Stimulated activated CD4-positive, alpha-beta T cell treated with anti-CD3 and anti-CD28 coated beads, Interleukin-1b, Interleukin-23, amount 100 ng/mL, for 4 hours (primary cell): ENCODE measurements around the gene MTPN.

Source experiments
- DNase-seq, 2 donors: peaks; one replicate each; pipeline ENCODE4 v3.0.0-alpha.2; 2020; ENCODE audit warnings: low read depth in 2 of 2

MTPN gene

DNA sequence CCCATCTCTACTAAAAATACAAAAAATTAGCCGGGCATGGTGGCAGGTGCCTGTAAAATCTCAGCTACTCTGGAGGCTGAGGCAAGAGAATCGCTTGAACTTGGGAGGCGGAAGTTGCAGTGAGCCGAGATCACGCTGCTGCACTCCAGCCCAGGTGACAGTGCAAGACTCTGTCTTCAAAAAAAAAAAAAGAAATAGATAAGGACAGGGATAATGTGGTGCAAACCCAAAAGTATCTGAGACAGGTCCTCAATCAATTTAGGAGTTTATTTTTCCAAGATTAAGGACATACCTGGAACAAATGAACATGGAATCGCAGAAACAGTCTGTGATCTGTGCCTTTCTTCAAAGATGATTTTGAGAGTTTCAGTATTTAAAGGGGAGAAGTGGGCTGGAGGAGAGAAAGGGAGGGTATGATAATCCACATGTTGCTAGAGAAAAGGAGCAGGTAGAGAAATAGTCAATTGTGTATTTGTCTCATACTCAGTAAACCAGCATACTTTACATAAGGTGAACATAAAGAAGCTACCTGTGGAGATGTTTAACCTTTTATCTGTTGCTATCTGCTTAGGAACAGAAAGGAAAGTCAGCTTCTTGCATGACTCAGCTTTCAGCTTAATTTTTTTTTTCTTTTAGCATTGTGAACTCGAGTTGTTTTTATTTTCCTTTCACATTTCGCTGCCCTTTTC lies 4.9 kb upstream of the MTPN start:
- DNase-seq: no peak

DNA sequence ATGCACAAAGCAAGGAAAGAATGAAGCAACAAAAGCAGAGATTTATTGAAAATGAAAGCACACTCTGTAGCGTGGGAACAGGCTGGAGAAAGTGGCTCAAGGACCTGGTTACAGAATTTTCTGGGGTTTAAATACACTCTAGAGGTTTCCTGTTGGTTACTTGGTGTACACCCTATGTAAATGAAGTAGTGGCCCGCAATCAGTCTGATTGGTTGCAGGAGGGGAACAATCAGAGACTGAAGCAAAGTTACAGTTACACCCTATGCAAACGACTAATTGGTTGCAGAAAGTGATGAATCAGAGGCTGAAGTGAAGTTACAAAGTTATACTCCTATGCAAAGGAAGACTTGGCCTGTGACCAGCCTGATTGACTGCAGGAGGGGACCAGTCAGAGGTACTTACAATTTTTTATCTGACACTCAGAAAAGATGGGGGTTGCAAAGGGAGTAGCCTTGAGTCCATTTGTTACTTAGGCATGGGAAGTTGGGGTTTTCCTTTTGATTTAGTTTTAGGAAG lies 3.6 kb upstream of the MTPN start:
- peak in 1 of 2 donors; percentile 27 for DNase-seq

DNA sequence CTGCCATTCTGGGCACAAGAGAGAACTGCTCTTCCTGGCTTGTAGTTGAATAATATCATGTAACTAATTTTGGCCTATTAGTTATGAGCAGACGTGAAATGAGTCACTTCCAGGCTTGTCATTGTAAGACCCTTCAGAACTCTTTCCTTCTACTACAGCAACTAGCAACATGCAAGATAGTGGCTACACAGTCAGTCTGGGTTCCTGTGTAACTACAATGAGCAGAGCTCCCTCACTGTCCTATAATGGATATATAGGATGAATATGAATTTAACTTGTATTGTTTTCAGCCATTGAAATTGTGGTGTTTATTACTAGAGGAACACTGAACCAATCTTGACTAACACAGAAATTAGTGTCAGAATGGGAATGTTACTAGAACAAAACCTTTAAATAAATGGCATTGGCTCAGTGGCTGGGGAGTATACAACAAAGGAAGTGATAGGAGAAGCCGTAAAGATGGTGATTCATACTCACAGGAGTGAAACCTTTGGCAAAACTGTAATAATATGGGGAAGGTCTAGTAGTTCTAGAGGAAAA lies 2.9 kb upstream of the MTPN start:
- DNase-seq: no peak

DNA sequence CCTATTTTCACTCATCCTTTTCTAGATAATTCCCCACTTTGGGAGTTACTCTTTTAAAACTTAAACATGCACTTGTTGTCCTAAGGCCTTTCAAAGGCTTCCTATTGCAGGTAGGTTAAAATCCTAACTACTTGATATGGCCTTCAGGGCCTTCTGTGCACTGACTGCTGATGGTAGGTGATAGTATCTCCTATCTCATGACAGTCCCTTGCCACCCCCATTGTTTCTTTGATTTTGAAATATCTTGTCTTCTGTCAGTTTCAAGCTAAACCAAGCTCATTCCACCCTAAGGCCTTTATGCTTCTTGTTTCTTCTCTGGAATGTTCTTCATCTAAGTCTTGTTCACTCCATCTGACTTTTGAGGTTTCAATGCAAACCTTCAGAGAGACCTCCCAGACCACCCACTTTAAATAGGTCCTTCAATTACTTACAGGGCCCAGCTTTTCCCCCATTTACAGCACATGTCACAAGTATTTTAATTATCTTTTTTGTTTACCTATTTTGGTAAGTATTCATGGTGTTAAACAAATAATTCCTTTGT lies 2.4 kb upstream of the MTPN start:
- DNase-seq: no peak

DNA sequence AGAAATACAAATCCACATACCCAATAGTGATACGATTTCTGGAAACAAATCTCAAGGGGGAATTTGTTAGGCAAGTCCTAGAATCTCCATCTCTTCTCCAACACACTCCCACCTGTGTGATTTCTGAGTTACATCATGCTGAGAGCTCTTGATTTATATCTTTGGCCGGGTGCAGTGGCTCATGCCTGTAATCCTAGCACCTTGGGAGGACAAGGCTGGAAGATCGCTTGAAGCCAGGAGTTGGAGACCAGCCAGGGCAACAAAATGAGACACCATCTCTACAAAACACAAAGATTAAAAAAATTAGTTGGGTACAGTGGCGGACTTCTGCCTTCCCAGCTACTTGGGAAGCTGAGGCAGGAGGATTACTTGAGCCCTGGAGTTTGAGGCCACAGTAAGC lies 1.5 kb upstream of the MTPN start:
- DNase-seq: no peak

DNA sequence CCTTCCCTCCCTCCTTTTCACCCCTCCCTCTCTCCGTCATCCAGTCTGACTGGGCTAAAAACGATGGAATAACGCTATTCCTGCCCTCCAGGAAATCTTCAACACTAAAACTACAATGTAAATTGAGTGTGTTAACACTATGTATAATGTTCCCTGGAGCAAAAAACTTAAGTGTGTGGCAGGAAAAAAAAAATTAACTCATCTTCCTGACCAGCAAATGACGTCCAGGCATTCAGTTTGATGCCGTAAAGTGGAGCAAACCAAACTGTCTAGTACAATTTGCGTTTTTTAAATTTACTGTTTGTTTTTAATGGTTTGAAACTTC lies 545 bp upstream of the MTPN start:
- DNase-seq: no peak

DNA sequence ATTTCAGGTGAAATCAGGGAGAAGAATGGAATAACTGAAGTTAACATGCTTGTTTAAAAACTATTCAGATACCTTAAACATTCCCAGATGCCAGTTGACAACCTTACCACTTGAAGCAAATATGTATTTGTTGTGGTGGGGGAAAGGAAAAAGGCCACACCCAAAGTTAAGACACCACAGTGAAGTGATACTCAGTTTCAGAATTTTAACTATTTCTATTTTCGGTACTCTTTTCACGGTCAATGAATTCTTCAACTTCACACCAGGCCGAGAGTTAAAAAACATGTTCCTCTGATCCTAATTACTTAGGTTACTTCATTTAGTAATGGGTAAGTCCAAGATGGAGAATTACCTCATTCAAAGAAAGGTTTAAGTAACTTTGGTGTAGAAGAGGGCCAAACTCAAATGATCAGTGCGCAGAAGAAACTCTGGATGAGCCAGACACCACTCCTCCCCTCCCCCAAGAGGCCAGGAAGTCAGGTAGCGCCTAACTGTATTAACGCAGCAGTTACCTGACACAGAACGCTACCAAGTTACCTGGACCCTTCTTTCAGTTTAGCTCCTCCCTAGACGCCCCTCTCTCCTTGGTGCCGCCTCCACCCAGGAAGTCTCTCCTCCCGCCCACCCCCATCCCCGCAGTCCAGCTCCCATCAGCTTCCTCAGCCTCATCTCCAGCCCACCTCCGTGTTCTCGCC lies 700 bp downstream of the MTPN start:
- DNase-seq: no peak

DNA sequence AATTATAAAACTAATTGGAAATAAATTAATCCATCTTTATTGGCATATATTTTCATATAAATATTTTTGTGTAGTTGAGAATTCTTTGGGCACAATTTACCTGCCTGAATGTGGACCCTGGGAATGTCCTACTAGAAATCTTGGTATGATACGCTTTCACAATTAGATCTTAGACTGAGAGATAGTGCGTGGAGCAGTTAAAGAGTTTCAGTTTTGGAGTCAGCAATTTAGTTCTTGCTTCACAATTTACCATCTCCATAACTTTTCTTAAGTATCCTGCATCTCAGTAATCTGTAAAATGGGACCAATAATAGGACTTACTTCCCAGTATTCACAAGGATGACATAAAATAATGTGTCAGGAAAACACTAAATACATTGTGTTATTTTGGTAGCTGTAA lies 2.0 kb downstream of the MTPN start:
- no peak for DNase-seq

DNA sequence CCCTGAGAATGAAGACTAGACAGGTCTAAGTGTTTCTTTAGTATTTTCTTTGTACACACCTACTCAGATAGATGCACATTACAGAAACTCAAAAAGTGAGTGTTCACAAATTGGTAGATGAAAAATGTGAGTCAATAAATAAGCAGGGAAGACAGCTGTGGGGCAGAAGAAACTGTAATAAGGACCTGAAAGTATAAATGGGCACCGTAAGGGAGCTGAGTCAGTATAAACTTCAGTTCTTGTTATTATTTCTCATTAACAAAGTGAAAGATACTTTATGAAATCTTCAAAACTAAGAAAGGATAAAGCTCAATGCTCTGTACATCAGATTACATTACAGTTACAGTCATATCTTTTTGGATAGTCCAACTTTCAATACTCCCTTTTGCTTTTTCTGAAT lies 2.5 kb downstream of the MTPN start:
- no peak for DNase-seq

DNA sequence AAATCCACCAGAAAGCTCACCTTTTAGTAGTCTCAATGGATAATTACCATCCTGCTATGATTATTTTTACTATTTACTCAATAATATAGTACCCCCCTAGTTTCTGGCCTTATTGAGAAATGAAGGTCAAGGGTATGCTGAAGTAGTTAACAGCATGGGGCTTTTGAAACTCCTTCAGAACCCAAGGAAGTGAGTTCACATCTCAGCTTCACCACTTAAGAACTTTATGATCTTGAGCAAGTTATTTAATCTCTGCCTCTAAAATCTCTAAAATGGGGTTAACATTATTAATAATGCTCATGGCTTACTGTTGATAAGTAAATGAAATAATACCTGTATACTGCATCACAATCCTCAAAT lies 5.8 kb downstream of the MTPN start:
- no peak for DNase-seq

DNA sequence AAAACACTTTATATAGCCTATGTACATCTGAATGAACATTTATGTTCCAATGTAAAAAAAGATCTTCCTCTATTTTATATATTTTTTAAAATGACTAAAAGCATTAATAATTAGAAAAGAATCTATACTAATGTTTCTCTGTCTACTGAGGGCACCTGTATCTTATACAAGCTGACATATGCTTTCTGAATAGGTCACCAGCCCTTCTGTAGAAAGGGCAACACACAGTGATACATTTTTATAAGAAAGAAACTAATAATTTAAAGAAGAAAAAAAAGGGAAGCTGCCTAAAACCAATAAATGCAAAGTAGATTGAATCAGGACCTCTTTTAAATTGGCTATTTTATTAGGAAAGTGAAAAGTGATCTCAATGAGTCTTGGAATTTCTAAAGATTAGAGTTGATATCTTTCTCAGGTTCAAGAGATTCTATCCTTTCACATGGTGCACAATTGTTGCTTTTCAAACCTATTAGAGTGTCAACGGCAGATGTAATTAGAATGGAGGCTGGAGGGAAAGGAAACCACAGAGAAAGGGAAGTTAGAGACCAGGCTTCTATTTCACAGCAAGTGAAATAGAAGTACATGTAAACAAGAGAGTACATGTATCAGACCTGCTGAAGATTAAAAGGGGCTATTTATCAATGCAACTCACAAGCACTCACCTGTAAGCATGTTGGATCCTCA lies 6.3 kb downstream of the MTPN start:
- no peak for DNase-seq

DNA sequence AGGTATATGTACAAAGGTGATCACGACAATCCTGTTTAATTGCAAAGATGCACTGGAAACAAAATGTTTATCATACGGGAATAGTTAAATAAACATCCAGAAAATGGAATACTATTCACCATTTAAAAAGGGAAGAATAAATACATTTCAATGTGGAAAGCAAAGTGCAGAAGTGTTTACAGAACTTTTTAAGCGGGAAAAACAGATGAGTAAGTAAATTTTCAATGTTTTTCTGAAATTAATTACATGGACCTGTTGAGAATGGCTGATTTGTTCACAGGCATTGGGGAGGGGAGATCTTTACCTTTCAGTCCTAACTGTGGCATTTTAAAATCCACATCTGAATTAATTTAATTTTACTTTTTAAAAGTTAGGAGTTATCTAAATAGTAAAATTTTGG lies 7.1 kb downstream of the MTPN start:
- DNase-seq: no peak

DNA sequence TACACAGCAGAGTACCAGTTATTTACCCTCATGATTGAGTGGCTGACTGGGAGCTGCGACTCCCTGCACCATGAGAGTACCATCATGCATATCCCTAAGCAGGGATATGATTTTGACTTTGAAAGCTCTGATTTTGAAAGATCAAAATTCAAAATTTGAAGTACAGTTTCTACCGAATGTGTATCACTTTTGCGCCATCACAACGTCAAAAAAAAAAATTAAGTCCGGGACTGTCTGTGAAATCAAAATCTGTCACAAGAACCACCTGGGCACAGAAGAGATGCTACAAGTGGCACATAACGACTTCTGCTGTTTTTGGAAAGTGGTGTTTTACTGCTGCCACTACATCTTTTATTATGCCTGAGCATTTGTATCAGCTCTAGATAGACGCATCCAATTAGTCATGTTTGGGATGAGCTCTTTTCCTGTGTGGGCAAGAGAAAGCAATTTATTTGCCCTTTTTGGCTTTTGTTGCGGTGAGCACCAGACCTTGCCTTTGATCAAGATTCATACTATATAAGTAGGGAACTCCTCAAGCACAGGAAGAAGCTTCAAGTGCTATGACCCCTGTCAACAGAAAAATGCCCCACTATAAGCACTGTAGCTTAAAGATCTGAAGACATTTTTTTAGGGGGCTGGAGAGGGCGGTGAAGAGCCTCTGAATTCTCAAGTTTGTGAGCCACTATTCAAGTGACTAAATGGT lies 10.7 kb downstream of the MTPN start:
- no peak for DNase-seq

DNA sequence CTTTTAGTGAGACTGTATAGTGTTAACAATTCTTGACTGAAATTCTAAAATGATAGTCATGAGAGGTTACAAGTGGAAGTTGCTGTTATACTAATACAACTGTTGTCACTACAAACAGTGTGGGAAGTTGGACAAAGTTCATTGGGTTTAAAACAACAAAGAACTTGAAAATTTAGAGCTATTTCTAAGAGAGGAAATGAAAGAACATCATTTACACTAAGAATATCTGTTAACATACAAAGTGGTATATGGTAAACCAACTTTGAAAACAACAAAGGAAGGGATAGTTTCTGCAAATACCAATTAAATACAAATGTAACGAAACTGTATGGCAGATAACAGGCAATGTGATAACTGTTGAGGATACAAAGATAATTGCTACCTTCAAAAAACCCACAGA lies 11.6 kb downstream of the MTPN start:
- DNase-seq: no peak

DNA sequence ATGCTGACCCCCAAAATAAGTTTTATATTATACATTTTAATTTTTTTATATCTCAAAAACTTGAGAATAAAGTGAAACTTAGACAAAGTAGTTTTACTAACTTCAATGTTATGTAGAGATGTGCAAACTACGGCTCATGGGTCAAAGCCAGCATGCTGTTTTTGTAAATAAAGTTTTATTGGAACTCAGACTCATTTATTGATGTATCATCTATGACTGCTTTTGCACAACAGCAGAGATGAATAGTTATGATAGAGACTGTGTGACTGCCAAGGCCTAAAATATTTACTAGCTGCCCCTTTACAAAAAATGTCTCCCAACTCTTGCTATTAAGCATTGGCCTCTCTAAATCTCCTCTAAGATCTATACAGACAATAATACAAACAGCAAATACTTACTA lies 12.4 kb downstream of the MTPN start:
- no peak for DNase-seq

DNA sequence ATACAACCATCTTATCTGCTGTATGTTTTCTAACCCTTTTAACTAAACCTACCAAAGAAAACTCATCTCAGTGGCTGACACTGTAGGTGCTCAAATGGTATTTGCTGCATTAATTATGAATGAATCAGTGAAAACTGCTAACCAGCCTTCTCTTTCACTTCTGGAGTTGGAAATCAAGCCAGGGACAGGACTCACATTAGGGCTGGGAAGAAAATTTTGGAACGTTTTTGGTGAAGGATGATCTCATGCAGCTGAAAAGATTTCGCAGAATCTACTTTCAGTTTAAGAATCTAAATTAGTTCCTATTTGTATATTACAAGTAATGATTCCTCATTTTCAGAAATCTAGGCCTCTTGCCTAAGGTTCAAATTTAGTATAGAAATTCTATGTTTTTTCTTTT lies 12.9 kb downstream of the MTPN start:
- DNase-seq: no peak

DNA sequence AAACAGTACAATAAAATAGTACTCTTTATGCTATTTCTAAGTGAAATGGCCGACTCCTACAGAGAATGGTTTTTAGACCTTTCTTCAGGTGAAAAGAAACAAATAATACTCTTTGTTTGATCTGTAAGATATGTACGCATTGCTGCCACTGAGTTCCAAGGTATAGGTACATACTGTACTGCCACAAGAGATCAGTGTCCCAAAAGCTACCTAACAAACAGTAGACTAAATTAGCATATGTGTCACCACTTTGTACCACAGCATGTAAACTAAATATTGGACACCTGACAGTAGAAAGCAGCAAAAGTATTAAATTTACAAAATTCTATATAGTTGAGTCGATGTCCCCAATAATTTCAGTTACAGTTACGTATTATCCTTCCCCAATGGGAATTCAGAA lies 14.4 kb downstream of the MTPN start:
- no peak for DNase-seq

DNA sequence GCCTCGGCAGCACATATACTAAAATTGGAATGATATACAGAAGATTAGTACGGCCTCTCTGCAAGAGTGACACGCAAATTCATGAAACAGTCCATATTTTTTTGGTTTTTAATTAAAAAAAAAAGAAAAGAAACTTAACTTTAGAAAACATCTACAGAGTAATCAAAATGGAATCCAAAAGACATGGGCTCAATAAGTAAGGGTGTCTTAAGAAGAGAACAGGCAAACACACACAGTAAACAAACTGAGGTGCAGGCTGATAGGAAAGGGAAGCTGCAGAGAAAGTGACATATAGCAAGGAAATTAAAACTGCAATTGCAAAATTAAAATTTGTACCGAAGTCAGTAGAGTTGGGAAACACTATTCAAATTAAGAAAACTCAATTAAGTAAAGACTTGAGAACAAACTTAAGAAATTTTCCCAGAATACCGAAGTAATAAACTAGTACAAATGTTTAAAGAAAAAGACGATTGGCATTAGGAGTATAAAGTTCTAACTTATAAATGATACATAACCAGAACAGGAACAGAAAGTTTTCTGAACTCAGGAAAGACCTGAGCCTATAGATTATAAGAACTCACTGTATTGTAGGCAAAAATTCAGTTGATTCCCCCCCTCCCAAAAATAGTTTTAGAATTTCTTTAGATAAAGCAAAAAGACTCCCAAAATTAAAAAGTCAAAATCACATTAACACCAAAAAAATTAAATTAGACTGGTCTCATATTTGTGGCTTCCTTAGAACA lies 16.3 kb downstream of the MTPN start:
- DNase-seq: no peak

DNA sequence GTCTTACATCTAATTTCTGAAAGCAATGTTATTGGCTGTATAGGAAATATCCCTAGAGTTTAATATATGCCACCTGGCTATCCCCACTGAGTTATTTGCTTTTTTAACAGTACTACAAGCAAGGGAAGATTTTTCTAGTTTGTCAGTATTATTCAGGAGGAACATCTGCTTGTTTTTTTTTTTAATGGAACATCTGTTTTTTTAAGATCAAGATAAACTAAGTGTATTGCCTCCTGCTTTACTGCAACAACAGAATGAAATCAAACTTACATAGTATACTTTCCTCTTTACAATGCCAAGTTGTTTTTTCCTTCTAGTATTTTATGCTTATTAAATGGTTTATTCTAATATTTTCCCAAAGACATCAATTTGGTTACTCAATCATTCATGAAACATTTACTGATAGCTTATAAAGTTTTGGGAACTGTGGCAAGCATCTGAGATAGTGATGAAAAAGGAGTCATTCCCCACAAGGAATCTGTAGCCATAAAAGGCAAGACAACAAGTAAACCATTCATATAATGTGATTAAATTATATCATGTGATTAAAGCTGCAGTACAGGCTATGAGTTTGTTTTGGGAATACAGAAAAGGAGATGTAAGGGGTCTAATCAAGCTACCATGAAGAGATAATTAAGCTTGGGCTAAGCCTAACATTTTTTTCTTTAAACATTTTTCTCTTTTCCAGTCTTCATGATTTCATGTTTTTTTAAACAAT lies 17.4 kb downstream of the MTPN start:
- no peak for DNase-seq

DNA sequence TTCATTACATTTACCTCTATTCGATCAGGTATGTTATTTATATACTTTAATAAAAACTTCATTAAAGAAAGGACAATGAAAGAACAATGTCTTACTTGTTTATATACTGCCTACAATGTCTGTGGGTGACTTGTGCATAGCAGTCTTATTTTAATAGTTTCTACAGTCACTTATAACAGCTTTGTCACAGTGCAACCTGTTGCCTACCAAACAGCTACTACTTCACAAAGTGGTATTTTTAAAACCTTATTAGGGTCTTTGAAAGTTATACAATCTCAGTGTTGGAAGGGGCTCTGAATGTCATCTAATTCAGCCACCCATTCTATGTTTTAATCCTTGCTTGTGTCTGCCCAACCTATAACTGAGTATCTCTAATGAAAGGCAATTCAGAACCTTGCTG lies 19.0 kb downstream of the MTPN start:
- DNase-seq: no peak

DNA sequence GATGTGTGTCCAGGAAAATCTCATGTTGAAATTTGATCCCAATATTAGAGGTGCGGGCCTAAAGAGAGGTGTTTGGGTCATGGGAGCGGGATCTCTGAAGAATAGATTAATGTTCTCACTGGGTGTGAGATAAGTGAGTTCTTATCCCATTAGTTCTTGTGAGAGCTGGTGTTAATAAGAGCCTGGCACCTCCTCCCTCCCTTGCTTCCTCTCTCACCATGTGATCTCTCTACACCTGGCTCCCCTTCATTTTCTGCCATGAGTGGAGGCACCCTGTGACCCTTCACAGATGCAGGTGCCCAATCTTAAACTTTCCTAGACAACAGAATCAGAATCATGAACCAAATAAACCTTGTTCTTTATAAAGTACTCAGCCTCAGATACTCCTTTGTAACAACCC lies 19.5 kb downstream of the MTPN start:
- DNase-seq: no peak
